GM21447 (cell line): ENCODE results near the gene ATP6V0B.

Source experiments
- ATAC-seq: cut with Tn5 transposase; IDR thresholded peaks from one replicate; pipeline ENCODE4 v1.9.1; 2021; ENCODE audit not compliant: unreplicated experiment

Gene ATP6V0B

DNA sequence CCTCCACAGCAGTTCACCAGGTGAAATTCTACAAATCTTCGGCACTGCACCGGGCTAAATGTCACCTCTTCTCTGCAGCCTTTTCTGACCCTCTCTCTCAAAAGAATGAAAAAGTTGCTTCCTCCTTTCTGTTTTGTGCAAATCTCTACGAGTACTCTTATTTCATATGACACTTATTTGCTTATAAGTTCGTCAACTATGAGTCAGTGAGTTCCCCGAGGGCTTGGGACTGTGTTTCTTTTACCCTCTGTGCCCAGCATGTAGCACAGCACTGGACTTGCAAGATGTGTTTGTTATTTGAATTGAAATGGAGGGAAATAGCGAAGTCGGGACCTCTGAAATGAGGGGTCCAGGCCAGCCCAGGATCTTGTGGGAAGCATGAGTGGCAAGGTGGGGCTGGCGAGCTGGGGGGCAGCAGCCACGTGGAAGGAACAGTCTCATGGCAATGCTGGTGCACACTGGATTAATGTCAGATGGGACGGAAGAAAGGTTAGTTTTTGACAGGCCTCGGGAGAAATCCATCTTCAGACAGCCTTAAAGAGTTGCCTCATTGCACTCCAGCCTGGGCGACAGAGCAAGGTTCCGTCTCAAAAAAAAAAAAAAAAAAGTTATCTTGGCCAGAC is 50.3 kb downstream of the ATP6V0B start:
- no peak for ATAC-seq

DNA sequence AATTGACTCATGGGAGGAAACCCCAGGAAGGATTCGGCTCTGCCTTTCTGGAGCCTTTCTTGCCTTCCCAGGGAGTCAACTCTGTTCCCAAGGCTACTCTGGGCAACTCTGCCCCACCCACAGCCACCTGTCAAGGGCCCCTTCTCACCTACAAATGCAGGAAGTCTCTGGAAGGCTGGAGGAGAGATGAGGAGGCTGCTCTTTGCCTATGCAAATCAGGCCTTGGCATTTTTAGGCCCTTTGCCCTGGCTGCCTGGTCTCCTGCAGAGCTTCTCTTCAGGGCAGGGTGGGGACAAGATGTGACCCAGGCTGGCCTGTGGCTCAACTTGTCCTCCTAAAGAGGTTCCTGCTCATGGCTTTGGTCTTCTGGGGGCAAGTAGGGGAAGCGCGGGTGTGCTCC is 51.1 kb downstream of the ATP6V0B start:
- no peak for ATAC-seq

DNA sequence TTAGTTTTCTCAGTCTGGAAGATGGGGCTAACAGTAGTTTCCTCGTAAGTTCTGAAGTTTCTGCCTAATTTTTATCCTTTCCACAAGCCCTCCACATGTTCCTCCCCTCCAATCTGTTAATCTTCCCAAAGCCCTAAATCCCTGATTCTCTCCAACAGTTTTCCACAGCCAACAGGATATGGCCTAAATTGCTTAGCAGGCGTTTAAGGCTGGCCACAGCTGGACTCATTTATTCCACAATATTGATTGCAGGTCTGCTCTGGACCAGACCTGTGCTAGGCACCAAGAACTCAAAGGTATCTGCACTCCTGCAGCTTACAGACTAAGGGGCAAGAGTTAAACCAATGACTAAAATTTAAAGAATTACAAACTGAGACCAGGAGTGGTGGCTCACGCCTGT is 52.6 kb downstream of the ATP6V0B start:
- no peak for ATAC-seq
